Measurements from ENCODE around the gene TPGS1. TPM values are rescaled to one million over a fixed set of nuclear protein-coding genes. Genes with fewer than 3 reads are reported as not detected.

TPGS1 gene
- total and polyA plus RNA-seq, 2 donors (not counting 3 experiments of a cell fraction or from before 2014, with no cell fraction given), result 20.9 to 24.7 TPM

GRCh38 chr19:465056-465816 lies 42.1 kb upstream of the TPGS1 start:
- Histone ChIP-seq H3K4me2 (ENCODE audit: insufficient read depth, low read length) (no peak overlapping the region), H3K9me3 (replicated peaks; ENCODE audit: control insufficient read depth, insufficient read depth, low read length) (no peaks in the 10 kb centered on the region), H3K9me1 (replicated peaks; ENCODE audit: control insufficient read depth, extremely low read depth, insufficient read depth, low read length) (no peaks in the 10 kb centered on the region), H3K4me3 (replicated peaks in 1 of 3; ENCODE audit: insufficient read depth in 1 of 3, low read depth in 1 of 3, low read length in 3 of 3) (no peak overlapping the region), H3K27ac (ENCODE audit: insufficient read depth, low read depth, low read length) (no peak overlapping the region), H3K27me3 (ENCODE audit: control insufficient read depth in 2 of 2, insufficient read depth in 2 of 2, low read length in 2 of 2) (peaks cover 5 to 13% of the 10 kb centered on the region in 2 experiments), H2AFZ (ENCODE audit: low read depth, low read length) (no peak overlapping the region), H4K20me1 (replicated peaks; ENCODE audit: control insufficient read depth, extremely low read depth, insufficient read depth, low read length) (no peaks in the 10 kb centered on the region), H3K79me2 (ENCODE audit: control insufficient read depth, insufficient read depth, low read length) (no peaks in the 10 kb centered on the region), H3K9ac (replicated peaks; ENCODE audit: extremely low read depth, insufficient read depth, low read length) (no peak overlapping the region), H3K36me3 (ENCODE audit: control insufficient read depth in 2 of 2, extremely low read depth in 1 of 2, insufficient read depth in 2 of 2, low read length in 2 of 2) (no peaks in the 10 kb centered on the region), H3K4me1 (ENCODE audit: control insufficient read depth, extremely low read depth, insufficient read depth, low read length) (no peaks in the 10 kb centered on the region)
- dilution Hi-C loops (cut with MboI; ENCODE audit: extremely low pct_ligation_motif_present, low sequenced_read_pairs), result no loop called here
- intact Hi-C loops (cut with micrococcal nuclease), result no loop called here
- ChIA-PET POLR2A (no interaction called here), CTCF (no interaction called here)
- BruUV-seq (replicated peaks), result no TSS peak
- DNase-seq (ENCODE audit: low read depth, low spot score) (no peak), FAIRE-seq (no peak)
- no peak for TF ChIP-seq POLR2A (IDR thresholded peaks at IDR 0.05; ENCODE audit: low read depth, low read length)

GRCh38 chr19:467554-467953 lies 39.7 kb upstream of the TPGS1 start:
- no peak overlapping the region for H2AFZ ChIP-seq (ENCODE audit: low read depth, low read length)
- TF ChIP-seq CTCF (IDR thresholded peaks at IDR 0.05; ENCODE audit: extremely low read depth in 1 of 2, insufficient read depth in 1 of 2, low read depth in 1 of 2, low read length in 2 of 2), result no peak
- no peak for TF ChIP-seq POLR2A (IDR thresholded peaks at IDR 0.05; ENCODE audit: low read depth, low read length)
- no peak for TF ChIP-seq FOS (IDR thresholded peaks at IDR 0.05; ENCODE audit: borderline replicate concordance, insufficient read depth, low read length)
- no peak for TF ChIP-seq MAX (IDR thresholded peaks at IDR 0.05; ENCODE audit: insufficient read depth, insufficient read length)
- TF ChIP-seq EZH2 (IDR thresholded peaks at IDR 0.05; ENCODE audit: borderline replicate concordance, low read depth, low read length, severe bottlenecking), result no peak
- no peak for TF ChIP-seq MYC (IDR thresholded peaks at IDR 0.05; ENCODE audit: low read depth, low read length)
- TF ChIP-seq POLR2AphosphoS5 (IDR thresholded peaks at IDR 0.05; ENCODE audit: insufficient read depth, low read depth, low read length), result no peak
- TF ChIP-seq JUN (IDR thresholded peaks at IDR 0.05; ENCODE audit: borderline replicate concordance, insufficient read depth, insufficient read length, low read depth), result no peak
- TF ChIP-seq GATA2 (IDR thresholded peaks at IDR 0.05; ENCODE audit: insufficient read depth, insufficient read length, low read depth, low read length), result no peak
- CTCF ChIA-PET, result no interaction called here
- H3K79me2 ChIP-seq (ENCODE audit: control insufficient read depth, insufficient read depth, low read length), result no peaks in the 10 kb centered on the region
- BruUV-seq (replicated peaks), result no TSS peak
- dilution Hi-C loops (cut with MboI; ENCODE audit: extremely low pct_ligation_motif_present, low sequenced_read_pairs) (no loop called here), intact Hi-C loops (cut with micrococcal nuclease) (no loop called here)
- no peak overlapping the region for H3K4me3 ChIP-seq (replicated peaks in 1 of 3; ENCODE audit: insufficient read depth in 1 of 3, low read depth in 1 of 3, low read length in 3 of 3)
- H4K20me1 ChIP-seq (replicated peaks; ENCODE audit: control insufficient read depth, extremely low read depth, insufficient read depth, low read length), result no peaks in the 10 kb centered on the region
- no peak for FAIRE-seq
- DNase-seq (ENCODE audit: low read depth, low spot score), result no peak
- H3K27me3 ChIP-seq (ENCODE audit: control insufficient read depth in 2 of 2, insufficient read depth in 2 of 2, low read length in 2 of 2), result peaks cover under 1 to 2% of the 10 kb centered on the region in 2 experiments
- no peak overlapping the region for H3K4me2 ChIP-seq (ENCODE audit: insufficient read depth, low read length)
- H3K9me1 ChIP-seq (replicated peaks; ENCODE audit: control insufficient read depth, extremely low read depth, insufficient read depth, low read length), result no peaks in the 10 kb centered on the region
- no peak overlapping the region for H3K27ac ChIP-seq (ENCODE audit: insufficient read depth, low read depth, low read length)
- POLR2A ChIA-PET, result no interaction called here
- H3K9me3 ChIP-seq (replicated peaks; ENCODE audit: control insufficient read depth, insufficient read depth, low read length), result no peaks in the 10 kb centered on the region
- no peaks in the 10 kb centered on the region for H3K4me1 ChIP-seq (ENCODE audit: control insufficient read depth, extremely low read depth, insufficient read depth, low read length)
- H3K9ac ChIP-seq (replicated peaks; ENCODE audit: extremely low read depth, insufficient read depth, low read length), result no peak overlapping the region
- no peaks in the 10 kb centered on the region for H3K36me3 ChIP-seq (ENCODE audit: control insufficient read depth in 2 of 2, extremely low read depth in 1 of 2, insufficient read depth in 2 of 2, low read length in 2 of 2)

All from endothelial cell of umbilical vein (primary cell).